Smooth muscle cell (in vitro differentiated cells): Measurements from ENCODE around the gene TMTC4. TPM values are rescaled to one million over a fixed set of nuclear protein-coding genes. Genes with fewer than 3 reads are reported as not detected.
"Not testable (repeated sequence)": the region's sequence is repeated elsewhere in the genome, so short reads cannot be mapped to it uniquely, and the experiment has no call there.

Experiments used
- DNase-seq: peaks from one replicate; lab custom pipeline; 2025; ENCODE audit not compliant: unreplicated experiment; lab: John Stamatoyannopoulos, UW
- H2AFZ ChIP-seq: fragments of 200-600 bp; sonication (generic); 2 replicates; pipeline ENCODE4 v1.6.0; 2016; ENCODE audit warnings: antibody characterized with exemption, low read depth, mild to moderate bottlenecking
- H3F3A ChIP-seq: fragments of 200-600 bp; sonication (generic); 2 replicates; pipeline ENCODE4 v1.6.0; 2017; ENCODE audit warnings: antibody characterized with exemption, low read depth
- H3K27ac ChIP-seq: fragments of 200-600 bp; sonication (generic); 2 replicates; pipeline ENCODE4 v1.5.1; 2016; ENCODE audit warnings: low read depth, mild to moderate bottlenecking
- H3K27me3 ChIP-seq: fragments of 200-600 bp; sonication (generic); 2 replicates; pipeline ENCODE4 v1.6.1; 2016; ENCODE audit warnings: low read depth, mild to moderate bottlenecking
- H3K36me3 ChIP-seq: fragments of 200-600 bp; sonication (generic); 2 replicates; pipeline ENCODE4 v1.5.1; 2016; ENCODE audit warnings: low read depth
- H3K4me1 ChIP-seq: fragments of 200-600 bp; sonication (generic); 2 replicates; pipeline ENCODE4 v1.5.1; 2016; ENCODE audit warnings: low read depth
- H3K4me2 ChIP-seq: fragments of 200-600 bp; sonication (generic); 2 replicates; pipeline ENCODE4 v1.6.0; 2016; ENCODE audit warnings: mild to moderate bottlenecking
- H3K4me3 ChIP-seq: fragments of 200-600 bp; sonication (generic); 2 replicates; pipeline ENCODE4 v1.5.1; 2016; ENCODE audit warnings: mild to moderate bottlenecking
- H3K79me2 ChIP-seq: fragments of 200-600 bp; sonication (generic); 2 replicates; pipeline ENCODE4 v1.6.0; 2016; ENCODE audit warnings: low read depth, mild to moderate bottlenecking
- H3K9ac ChIP-seq: fragments of 200-600 bp; sonication (generic); 2 replicates; pipeline ENCODE4 v1.6.0; 2016; ENCODE audit warnings: low read depth
- H3K9me3 ChIP-seq: fragments of 200-600 bp; sonication (generic); replicated peaks from 2 replicates; pipeline ENCODE4 v1.5.1; 2016; ENCODE audit warnings: low read depth
- H4K20me1 ChIP-seq: fragments of 200-600 bp; sonication (generic); 2 replicates; pipeline ENCODE4 v1.6.0; 2016; ENCODE audit warnings: low read depth
- CTCF ChIP-seq: fragments of 200-600 bp; sonication (generic); IDR thresholded peaks from 2 replicates; pipeline ENCODE4 v1.5.1; 2017; ENCODE audit warnings: borderline replicate concordance, mild to moderate bottlenecking, antibody characterized with exemption; ENCODE audit not compliant: insufficient read depth, poor library complexity, severe bottlenecking
- WGBS: methylation state at CpG from one replicate; pipeline ENCODE4 v1.1.7; 2016; ENCODE audit warnings: low lambda C conversion rate; 5-methylcytosine and 5-hydroxymethylcytosine counted together
- polyA plus RNA-seq: library from polyadenylated mRNA; unstranded; fragments of >200 nt; fragmentation: Nextera tagmentation; extraction: Ambion mirVana; gene quantifications from 2 replicates; pipeline ENCODE4 v1.2.1, GENCODE V29; 2016
- total RNA-seq: library from RNA; depleted of rRNA; stranded (reverse); fragments of >200 nt; gene quantifications from 2 replicates; pipeline ENCODE4 v1.2.3, GENCODE V29; 2014

TMTC4 gene
- total and polyA plus RNA-seq, 2 experiments from 2014 or later, result 6.6 to 7.4 TPM

DNA sequence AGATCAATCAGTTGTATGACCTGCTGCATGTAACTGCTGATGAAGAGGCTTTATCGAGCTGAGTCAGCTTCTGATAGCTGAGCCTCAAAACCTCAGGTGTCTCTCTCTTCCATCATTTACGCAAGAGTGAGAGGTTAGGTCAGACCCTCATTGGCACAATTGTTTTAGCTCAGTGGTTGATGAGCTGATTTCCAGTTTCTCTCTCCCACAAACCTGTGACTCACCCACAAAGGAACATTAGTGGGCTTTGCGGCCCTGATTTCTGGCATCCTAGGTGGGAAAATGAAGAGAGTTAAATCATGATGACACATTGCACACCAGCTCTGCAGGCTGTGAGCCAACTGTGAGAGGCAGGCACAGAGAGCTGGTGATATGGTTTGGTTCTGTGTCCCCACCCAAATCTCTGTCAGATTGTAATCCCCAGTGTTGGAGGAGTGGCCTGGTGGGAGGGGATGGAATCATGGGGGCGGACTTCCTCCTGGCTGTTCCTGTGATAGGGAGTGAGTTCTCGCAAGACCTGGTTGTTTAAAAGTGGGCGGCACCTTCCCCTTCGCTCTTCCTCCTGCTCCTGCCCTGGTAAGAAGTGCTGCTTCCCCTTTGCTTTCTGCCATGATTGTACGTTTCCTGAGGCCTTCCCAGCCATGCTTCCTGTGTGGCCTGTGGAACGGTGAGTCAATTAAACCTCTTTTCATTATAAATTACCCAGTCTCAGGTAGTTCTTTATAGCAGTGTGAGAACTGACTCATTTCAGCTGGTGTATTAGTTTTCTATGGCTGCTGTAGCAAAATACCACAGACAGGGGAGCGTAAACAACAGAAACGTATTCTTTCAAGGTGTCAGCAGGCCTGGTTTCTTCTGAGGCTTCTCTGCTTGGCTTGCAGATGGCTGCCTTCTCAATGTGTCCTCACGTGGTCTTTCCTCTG, 33.5 kb upstream of the TMTC4 start:
- no peaks in the 10 kb centered on the region for H3K79me2 ChIP-seq
- no peak for DNase-seq
- H3F3A ChIP-seq, result no peaks in the 10 kb centered on the region
- H3K4me1 ChIP-seq, result no peaks in the 10 kb centered on the region
- H3K36me3 ChIP-seq, result no peaks in the 10 kb centered on the region
- no peak overlapping the region for H3K4me3 ChIP-seq
- H3K4me2 ChIP-seq, result no peak overlapping the region
- H2AFZ ChIP-seq, result no peak overlapping the region
- no peak overlapping the region for H3K9ac ChIP-seq
- no peaks in the 10 kb centered on the region for H4K20me1 ChIP-seq
- no peaks in the 10 kb centered on the region for H3K27me3 ChIP-seq
- TF ChIP-seq CTCF, result no peak
- H3K27ac ChIP-seq, result no peak overlapping the region
- 93% methylated on average over 12 of the region's 12 CpGs for WGBS
- no peaks in the 10 kb centered on the region for H3K9me3 ChIP-seq

DNA sequence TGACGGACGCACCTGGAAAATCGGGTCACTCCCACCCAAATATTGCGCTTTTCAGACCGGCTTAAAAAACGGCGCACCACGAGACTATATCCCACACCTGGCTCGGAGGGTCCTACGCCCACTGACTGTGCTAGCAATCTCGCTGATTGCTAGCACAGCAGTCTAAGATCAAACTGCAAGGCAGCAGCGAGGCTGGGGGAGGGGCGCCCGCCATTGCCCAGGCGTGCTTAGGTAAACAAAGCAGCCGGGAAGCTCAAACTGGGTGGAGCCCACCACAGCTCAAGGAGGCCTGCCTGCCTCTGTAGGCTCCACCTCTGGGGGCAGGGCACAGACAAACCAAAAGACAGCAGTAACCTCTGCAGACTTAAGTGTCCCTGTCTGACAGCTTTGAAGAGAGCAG, 23.7 kb upstream of the TMTC4 start:
- not testable (repeated sequence) for H3K27me3 ChIP-seq, H3F3A ChIP-seq, H4K20me1 ChIP-seq, H3K4me2 ChIP-seq, DNase-seq, H3K27ac ChIP-seq, H3K79me2 ChIP-seq, H3K9me3 ChIP-seq, H3K36me3 ChIP-seq, H3K4me3 ChIP-seq, H3K4me1 ChIP-seq, H2AFZ ChIP-seq, H3K9ac ChIP-seq
- WGBS, result 60% methylated on average over 5 of the region's 16 CpGs

GRCh38 chr13:100695509-100695773, 20.8 kb upstream of the TMTC4 start:
- H3K36me3 ChIP-seq, result no peaks in the 10 kb centered on the region
- H3K27ac ChIP-seq, result no peak overlapping the region
- no peak overlapping the region for H3K9ac ChIP-seq
- 94% methylated on average over 2 of the region's 2 CpGs for WGBS
- no peak overlapping the region for H2AFZ ChIP-seq
- TF ChIP-seq CTCF, result no peak
- no peak overlapping the region for H3K4me3 ChIP-seq
- no peaks in the 10 kb centered on the region for H3F3A ChIP-seq
- H3K4me2 ChIP-seq, result no peak overlapping the region
- no peaks in the 10 kb centered on the region for H4K20me1 ChIP-seq
- DNase-seq, result no peak
- H3K9me3 ChIP-seq, result no peaks in the 10 kb centered on the region
- no peaks in the 10 kb centered on the region for H3K4me1 ChIP-seq
- no peaks in the 10 kb centered on the region for H3K27me3 ChIP-seq
- H3K79me2 ChIP-seq, result no peaks in the 10 kb centered on the region

DNA sequence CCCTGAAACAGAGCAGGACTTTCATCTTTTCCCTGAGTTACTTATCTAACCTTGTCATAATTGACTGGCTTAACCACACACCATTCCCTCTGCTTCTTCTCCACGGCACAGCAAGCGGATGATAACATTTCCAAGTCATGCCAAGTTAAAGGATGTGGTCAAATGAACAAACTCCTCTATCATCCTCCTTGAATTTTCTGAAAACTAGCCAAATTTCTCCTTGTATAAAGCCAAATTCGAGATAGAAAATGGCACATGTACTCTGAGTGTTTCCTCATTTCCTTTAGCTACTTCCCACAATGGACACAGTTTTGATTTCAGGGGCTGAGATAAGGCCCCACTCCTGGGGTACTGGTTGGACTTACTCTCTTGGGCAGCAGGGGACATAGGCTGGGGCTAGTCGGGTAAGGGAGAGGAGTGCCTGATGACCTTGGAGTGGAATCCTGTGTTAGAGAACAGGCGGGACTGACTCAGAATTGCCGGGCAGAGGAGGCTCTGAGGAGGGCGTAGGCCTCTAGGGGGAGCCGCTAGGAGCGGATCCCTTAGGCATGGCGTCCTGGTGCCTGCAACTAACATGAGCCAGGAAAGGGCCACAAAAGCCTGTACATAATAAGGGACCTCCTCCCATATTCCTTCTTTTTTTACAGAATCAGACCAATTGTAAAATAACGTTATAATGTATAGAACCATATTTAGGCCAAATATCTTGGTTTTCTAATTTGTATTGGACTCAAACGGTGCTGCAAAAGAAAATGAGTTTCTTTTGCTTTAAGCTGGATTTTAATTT, 20.3 kb upstream of the TMTC4 start:
- no peak overlapping the region for H3K27ac ChIP-seq
- H3K9ac ChIP-seq, result no peak overlapping the region
- TF ChIP-seq CTCF, result peak; percentile 46
- H3K4me1 ChIP-seq, result no peaks in the 10 kb centered on the region
- H3K4me3 ChIP-seq, result no peak overlapping the region
- H3K27me3 ChIP-seq, result no peaks in the 10 kb centered on the region
- no peak overlapping the region for H2AFZ ChIP-seq
- no peaks in the 10 kb centered on the region for H3K79me2 ChIP-seq
- no peaks in the 10 kb centered on the region for H3F3A ChIP-seq
- no peaks in the 10 kb centered on the region for H3K9me3 ChIP-seq
- DNase-seq, result peak; percentile 3
- H3K4me2 ChIP-seq, result peak overlapping the region; percentile 0
- no peaks in the 10 kb centered on the region for H4K20me1 ChIP-seq
- WGBS, result 34% methylated on average over 12 of the region's 12 CpGs
- no peaks in the 10 kb centered on the region for H3K36me3 ChIP-seq
